B cell (primary cell): Measurements from ENCODE around the gene TGFBR1.

Experiments
- CTCF ChIP-seq: fragments of 200-600 bp; IDR thresholded peaks from one replicate; pipeline ENCODE4 v1.8.0; 2022; ENCODE audit warnings: antibody characterized with exemption, mild to moderate bottlenecking
- EZH2 ChIP-seq: IDR thresholded peaks from 2 replicates; pipeline ENCODE4 v1.6.1; 2012; ENCODE audit warnings: borderline replicate concordance, low read depth, mild to moderate bottlenecking, moderate library complexity, low read length; ENCODE audit not compliant: insufficient read depth, poor library complexity, severe bottlenecking

GRCh38 chr9:99073985-99074901, 30.7 kb upstream of the TGFBR1 start:
- TF ChIP-seq CTCF = no peak
- TF ChIP-seq EZH2 = no peak
